AG20443 (cell line): Measurements from ENCODE around the gene PPP1R1A.

Source experiments
- DNase-seq: peaks from one replicate; pipeline ENCODE4 v3.0.0; 2012; ENCODE audit warnings: low spot score, mixed read lengths

PPP1R1A gene

DNA sequence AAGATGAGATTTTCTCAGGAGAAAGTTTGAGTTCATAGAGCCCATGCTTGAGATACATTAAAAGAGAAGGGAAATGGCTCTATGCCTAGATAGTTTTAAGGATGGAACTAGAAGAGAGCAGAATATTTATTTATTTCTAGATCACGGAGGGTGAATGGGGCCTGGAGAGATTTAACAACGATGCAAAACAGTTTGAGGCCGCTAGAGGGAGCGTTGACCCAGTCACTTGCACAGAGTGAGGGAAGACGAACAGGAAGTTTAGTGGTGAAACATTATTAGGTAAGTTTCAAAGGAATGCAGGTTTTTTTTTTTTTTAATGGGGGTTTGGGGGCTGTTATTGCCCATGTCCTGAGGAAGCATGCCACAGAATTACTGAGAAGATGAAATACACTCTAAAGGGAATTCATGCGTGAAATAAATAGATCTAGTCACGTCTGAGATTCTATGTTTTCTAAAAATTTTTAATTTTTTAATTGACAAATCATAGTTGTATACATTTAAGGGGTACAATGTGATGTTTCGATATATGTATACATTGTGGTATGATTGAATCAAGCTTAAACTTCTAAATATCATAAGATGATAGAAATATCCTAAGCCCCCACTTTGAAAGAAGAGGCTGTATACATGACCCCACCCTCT lies 14.8 kb upstream of the PPP1R1A start:
- DNase-seq: peak; percentile 81

DNA sequence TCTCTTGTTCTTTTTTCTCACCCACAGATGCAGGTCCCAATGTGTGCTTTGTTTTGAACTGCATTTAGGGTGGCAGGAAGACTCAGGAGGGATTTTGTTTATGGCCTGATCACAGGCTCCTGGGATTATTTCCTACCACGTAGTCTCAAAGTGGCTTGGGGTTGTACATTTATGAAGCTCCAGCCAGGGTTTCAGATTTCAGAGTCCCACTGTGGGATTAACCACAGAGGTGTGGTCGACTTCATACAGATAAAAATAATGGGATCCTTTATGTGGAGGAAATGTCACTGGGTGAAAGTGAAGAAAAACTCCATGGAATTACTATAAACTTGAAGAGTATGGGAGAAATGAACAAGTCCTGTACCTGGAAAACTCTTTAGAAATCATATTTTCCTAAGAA lies 14.2 kb upstream of the PPP1R1A start:
- no peak for DNase-seq

DNA sequence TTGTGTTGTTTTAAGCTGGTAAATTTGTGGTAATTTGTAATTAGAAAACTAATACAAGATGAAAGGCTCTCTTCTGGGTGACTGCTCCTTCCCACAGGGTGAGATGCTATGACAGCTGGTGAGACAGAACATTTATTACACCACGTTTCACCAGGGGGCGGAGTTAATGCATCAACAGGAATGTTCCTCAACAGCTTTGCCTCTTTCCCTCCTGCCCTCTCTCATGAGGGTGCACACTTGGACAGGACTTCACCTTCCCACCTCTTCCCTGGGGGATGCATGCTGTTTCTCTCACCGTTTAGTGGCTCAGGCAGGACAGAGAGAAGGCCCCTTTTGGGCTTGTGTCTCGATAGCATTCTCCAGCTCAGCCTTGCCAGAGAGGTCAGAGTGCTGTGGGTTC lies 13.4 kb upstream of the PPP1R1A start:
- DNase-seq: no peak

DNA sequence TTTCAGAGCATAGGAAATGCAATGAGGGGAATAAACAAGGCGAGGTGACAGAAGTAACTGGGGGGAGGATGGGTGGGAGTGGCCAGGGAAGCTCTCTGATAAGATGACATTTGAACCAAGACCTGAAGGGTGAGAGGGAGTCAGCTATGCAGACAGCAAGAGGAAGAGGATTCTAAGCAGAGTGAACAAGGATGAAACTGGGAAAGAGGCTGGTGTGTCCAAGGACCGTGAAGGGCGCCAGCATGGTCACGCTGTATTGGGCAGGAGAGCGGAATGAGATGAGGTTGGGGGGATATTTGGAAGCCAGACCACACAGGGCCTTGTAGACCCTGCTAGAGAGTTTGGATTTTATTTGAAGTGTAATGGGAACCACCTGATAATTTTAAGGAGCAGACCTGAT lies 10.5 kb upstream of the PPP1R1A start:
- DNase-seq: no peak

DNA sequence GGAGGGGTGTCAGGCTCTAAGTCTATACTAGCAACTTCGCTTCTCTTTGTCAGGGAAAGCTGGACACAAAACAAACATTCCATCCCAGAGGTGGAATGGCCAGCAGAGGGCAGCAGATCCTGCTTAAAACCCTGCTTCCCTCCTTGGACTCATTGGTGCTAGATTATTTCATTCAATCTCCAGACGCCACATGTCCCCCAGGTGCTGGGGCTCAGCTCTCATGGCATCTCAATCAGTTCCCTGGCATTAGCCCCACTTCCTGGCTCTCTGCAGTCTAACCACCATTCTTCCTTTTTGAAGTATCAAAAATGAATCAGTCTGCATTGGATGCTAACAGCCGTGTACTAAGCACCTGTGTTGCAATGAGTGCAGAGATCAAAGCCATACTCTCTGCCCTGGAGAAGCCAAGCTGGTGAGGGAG lies 8.1 kb upstream of the PPP1R1A start:
- peak; percentile 79 for DNase-seq

DNA sequence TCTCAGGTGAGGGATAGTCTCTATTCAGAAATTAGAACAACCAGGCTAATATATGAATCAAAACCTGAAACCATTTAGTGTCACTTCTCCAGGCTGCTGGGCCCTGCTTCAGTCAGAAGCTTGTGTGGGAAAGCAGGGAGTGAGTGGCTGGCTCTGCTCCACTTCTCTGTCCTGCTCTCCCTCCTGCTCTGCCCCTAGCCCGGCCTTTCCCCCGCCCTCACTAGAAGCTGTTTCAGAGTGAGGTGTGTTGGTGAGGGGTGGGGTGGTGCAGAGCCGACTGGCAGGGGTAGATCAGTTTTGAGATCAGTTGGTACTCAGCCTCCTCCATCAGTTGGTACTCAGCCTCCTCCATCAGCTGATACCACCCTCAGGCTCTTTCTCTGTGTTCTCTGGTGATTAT lies 7.0 kb upstream of the PPP1R1A start:
- DNase-seq: no peak

DNA sequence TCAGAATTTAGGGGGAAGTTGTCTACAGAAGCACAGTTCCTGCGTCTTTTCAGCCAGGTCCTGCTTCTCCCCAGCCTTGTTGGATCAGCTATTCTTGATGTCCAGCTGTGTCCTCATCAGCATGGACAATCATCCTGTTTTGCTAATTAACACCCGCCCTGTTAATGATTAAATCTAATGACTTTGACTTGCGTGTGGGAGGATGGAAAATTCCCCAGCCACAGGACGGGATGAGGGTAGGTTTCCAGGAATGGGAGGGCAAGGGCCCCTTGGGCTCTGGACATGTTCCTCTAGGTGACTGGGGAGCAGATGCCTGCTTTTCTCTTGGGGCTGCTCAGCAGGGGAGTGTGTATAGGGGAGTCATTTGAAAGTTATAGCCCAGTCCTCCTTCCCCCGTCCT lies 5.3 kb upstream of the PPP1R1A start:
- no peak for DNase-seq

DNA sequence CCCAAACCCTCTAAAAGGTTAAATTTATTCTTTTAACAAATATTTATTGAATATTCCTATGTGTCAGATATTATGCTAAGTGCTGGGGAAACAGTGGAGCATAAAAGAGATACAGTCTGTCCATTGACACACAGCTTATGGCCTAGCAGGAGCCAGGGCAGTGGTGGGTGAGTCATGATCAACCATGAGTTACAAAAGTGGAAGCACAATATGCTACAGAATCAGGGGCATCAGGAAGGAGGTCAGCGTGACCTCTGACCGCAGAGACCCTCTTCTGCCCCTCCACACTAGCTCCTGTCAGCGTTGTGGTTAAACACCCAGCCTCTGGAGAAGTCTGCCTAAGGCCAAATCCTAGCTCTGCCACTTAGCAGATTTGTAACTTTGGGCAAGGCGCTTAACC lies 4.7 kb upstream of the PPP1R1A start:
- no peak for DNase-seq

DNA sequence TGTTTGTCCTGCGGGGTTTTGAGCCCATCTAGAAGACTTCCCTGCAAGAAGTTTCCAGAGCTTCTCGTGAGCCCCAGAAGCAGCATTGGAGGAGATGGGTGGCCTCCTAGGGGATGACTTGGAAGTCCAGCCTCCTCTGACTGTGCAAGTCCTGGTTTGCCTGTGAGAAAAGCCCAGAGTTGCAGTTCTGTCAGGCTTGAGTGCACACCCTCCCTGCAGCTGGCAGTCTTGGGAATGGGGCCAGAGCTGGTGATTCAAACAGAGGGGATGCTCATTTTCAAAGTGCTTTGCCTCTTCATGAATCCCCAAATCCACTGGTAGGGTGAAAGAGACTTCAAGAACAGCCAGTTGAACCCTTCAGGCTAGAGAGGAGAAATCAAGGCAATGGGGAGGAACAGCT lies 3.9 kb upstream of the PPP1R1A start:
- DNase-seq: peak; percentile 37

DNA sequence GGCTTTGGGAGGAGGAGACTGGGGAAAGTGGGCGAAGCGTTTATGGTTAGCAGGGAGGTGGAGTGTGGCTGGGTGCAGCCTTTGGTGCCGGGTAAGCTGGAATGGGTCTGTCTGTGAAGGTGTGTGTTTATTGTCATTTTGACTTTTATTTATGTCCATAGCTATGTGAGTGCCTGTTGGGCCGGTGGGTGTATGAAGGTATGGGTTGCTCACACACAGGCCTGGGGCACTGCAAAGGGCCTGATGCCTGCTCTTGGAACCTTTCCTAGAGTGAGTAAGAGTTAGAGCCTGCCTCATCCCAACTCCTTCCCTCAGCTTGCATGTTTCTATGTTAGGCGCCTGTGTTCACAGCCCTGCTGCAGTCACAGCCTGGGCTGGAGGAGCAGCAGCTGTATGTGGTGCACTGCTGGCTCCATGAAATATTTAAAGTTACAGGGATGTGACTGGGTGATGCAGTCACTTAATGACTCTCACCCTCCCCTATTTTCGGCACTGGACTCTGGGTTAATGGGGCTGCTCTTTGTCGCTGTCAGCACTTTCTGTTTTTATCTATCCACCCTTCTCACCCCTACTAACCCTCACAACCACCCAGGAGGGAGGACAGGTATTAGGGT lies 2.6 kb upstream of the PPP1R1A start:
- DNase-seq: peak; percentile 47

DNA sequence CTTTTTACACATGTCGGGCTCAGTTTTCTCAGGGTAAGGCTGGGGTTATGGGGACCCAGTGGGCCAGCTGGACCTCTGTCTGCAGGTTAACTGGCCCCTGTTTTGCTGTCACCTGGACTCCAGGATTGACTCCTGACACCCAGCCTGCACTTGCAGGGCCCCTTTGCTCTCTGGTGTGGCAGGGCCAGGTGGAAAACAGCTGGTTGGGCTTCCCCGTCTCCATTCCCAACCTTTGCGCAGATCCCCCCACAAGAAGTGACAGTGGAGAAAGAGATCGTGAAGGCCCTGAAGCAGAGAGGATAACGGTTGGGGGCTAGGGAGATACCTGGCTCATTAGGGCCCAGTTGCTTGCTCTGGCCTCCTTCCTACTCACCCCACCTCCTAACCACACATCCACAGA lies 1.5 kb upstream of the PPP1R1A start:
- DNase-seq: no peak

DNA sequence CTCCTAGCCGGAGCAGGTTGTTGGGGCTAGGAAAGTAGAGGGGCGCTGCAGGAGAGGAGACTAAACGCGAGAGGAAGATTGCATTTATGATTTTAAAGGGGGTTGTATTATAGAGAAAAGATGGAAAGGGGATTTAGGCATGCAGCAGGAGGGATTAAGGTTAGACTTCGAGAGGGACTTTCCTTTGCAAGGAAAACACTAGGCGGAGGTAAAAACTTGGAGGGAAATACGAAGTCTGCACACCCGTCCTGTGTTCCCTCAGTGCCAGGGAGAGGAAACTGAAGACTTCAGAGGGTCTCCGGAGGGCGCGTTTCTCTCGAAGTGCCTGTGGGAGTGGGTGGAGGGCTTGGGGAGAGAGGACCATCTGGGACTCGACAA lies 420 bp upstream of the PPP1R1A start:
- DNase-seq: no peak

DNA sequence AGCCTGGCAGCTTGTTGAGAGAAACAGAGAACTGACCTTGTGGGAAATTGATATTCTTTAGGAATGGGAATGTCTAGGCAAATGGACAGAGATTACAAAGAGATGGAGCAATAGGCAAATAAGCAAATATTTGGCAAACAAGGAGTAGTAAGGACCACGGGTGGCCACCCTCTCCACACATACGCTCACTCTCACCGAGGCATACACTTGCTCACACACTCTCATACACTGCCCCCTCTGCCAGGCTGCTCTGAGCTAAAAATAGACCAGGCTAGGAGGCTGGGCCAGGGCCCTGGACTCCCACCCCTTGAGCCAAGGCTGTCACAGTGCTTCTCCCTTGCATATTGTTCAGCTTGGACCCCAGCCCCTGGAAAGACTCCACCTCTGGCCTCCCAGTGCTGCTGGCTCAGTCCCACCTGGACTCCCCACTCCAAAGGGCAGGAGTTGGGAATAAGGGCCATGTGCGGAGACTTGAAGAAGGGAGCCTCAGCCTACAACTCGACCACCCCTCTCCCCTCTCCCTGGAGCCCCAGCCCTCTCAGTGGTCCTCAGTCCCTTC lies 1.1 kb downstream of the PPP1R1A start:
- no peak for DNase-seq

DNA sequence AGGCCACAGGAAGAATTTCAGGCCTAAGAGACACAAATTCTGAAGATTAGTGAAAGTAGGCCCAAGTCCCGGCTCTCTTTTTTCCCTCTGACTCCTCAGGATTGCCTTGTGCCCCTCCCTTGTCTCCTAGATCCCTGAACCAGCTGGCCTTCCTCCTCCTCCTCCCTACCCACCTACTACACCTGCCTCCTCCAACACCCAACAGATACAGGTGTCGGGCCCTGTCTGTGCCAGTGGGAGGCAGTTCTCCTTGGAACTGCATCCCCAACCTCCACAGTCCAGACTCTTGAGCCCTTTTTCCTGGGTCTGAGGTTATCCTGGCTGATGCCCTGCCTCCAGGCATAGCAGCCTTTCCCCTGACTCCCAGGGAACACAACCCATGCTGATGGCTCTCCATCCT lies 1.8 kb downstream of the PPP1R1A start:
- no peak for DNase-seq

DNA sequence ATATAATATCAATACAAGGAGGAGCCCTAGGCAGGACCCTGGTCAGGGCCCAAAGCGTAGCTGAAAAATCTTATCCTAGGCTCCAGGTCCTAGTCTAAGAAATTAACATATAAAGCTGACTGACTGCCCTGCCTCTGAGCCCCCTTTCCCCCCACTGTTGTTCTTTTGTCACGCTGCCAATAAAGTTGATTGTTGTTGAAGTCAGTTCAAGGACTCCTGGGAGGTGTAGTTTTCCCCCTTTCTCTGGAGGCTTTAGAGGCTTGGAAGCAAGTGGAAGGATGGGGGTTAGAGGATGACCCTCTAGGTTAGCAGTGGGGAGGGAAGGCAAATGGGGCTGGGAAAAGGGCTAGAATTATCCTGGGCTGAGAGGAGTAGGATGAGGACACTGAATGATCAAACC lies 3.2 kb downstream of the PPP1R1A start:
- no peak for DNase-seq

DNA sequence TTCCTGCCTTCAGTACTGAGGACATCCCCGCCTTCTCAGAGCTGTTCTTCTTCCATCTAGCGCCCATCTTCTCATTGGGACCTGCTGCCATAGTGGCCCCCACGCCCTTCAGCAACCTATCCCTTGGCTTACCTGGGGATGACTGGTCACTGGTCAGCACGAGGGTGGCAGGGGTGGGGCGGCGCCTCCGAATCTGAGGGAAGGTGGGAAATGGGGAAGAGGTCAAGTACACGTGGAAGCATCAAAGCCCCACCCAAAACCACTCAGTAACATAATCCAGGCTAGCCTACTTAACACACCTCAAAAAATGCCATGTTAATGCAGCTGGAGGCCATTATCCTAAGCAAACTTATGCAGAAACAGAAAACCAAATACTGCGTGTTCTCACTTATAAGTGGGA lies 4.3 kb downstream of the PPP1R1A start:
- DNase-seq: no peak

DNA sequence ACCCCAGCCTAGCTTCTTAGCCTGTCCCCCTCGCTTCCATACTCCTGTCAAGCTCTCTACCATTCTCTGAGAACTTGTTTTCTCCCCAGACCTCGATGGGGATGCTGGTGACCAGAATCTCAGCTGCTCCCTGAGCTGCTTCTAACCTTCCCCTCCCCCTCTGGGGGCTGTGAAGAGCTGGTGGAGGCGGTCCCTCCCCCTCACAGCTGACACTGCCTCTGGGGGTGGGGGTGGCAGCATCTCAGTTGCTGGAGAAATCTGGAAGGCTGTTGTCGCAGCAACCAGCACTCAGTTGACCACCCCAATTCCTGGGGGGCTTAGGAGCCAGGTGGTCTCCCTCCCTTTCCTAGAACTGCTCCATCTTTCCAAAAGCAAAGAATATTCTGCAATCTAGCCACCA lies 4.7 kb downstream of the PPP1R1A start:
- no peak for DNase-seq

DNA sequence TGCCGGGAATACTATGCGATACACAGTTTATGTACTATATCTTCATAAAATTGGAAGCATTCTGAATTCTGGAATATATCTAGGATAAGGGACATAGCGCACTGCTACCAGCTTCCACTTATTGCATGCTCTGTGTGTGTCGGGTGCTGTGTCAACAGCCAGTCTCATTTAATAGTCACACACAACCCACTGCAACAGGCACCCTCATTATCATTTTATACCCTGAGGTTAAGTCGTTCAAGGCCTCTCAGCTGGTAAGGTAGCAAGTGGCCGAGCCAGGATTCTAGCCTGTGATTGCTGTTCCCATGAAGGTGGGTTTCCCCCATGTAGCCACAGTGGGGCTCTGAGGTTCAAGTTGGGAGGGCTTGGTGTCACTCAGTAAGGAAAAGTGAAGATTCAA lies 7.0 kb downstream of the PPP1R1A start:
- DNase-seq: no peak

DNA sequence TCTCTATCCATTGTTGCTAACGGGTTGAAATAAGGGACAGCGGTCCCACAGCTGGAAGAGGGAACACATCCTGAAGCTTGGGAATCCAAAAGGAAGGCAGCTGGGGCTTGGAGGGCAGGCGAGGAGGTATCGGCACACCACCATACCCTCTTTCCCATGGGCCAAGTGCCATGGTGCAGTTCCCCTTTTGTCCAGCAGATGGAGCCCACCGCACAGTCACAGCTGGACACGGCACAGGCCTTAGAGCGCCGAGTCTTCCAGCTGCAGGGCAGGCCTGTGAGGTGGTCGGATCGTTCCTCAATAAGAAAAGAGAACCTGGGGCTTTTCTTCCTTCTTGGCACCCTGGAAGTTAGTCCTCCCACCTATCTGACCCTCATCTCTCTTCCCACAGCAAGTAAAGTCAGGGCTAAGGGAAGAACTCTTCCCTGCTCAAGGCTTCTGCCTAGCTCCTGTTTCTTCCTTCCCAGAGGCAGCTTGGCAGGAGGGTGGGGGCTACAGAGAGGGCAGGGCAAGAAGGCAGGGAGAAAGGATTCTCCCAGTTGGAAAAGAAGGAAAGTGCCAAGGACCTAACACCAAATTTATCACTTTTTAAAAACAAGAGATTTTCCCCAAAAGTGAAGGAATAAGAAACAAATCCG lies 8.6 kb downstream of the PPP1R1A start:
- peak; percentile 93 for DNase-seq

DNA sequence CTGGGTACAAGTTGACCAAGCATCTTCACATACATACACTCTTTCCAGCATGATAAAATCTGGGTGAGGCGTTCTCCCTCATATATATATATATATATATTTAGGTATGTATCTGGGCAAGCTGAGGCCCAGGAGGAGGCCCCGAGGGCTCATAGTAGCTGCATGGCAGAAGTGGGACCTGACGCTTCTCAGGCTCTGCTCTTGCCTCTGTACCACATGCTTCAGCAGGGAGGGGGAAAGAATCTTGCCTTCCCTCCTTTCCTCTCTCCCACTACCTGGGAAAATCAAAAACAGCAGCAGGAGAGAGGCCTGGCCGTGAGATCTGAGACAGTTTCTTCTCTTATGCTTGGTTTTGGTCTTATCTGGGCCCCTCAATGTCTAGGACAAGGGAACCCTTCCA lies 9.2 kb downstream of the PPP1R1A start:
- no peak for DNase-seq

DNA sequence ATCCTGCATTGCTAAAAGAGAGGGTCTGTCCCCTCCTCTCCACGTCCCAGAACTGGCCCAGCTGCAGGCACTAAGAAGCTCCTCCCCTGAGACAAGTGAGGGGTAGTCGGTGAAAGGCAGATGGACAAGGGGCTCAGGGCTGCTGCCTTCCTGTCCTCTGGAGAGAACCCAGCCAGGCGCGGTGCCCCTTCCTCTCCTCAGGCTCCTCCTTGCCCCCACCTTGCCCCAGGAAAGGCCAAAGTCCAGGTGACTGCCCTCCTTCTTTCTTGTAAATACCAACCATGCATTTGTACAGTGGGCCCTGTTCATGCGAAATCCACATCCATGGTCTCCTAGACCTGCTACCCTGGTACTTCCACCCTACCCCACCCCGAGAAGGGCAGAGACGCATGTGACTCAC lies 9.7 kb downstream of the PPP1R1A start:
- DNase-seq: no peak

DNA sequence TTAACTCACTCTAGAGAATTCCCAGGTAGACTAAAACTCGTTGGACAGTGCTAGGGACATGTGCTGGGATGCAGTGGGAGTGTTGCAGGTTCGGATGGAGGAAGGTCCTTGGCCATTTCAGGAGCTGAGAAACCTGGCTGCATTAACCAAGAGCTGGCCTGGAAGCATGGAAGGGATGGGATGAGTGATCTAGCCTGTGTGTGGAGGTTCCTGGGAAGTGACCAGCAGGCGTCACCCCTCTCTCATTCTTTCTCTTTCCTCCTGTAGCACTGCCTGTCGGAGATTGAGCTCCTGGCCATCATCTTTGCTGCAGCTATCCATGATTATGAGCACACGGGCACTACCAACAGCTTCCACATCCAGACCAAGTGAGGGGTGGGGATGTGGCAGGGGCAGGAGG lies 15.6 kb downstream of the PPP1R1A start:
- DNase-seq: no peak
